ENCODE results near the gene ITGB3.
"Not testable (repeated sequence)": the region's sequence is repeated elsewhere in the genome, so short reads cannot be mapped to it uniquely, and the experiment has no call there.

ITGB3 gene

DNA sequence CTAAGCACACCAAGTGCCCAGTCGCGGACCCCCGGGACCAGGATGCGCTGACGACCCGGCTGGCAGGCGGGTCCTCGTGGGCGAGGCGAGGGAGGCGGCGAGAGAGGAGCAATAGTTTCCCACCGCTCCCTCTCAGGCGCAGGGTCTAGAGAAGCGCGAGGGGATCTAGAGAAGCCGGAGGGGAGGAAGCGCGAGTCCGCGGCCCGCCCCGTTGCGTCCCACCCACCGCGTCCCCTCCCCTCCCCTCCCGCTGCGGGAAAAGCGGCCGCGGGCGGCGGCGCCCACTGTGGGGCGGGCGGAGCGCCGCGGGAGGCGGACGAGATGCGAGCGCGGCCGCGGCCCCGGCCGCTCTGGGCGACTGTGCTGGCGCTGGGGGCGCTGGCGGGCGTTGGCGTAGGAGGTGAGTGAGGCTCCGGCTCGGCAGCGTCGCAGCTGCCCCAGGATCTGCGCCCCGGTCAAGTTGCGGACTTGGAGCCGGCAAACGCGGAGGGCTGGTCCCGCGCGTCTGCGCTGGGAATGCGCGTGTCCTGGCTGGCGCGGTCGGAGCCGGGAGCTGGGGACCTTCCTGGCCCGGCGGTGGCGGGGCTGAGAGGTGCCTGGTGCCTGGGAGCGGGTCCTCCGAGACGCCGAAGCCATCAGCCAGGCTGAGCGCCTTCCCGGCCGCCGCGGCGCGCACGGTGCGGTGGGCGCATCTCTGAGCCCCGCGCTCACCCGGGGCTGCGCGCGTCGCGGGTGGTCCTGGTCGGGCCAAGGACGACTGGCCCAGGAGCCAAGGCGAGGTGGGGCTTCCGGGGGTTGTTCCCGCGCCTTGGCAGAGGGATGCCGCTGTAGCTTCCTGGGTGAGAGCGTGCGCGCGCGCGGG, at the start of gene ITGB3:
ITGB3 (plus strand) TSS at position 287 of the 862 bp plus-strand sequence; CDS start at position 322, 35 bp downstream.
- no peak for DNase-seq (ENCODE audit: low read depth, low spot score)

DNA sequence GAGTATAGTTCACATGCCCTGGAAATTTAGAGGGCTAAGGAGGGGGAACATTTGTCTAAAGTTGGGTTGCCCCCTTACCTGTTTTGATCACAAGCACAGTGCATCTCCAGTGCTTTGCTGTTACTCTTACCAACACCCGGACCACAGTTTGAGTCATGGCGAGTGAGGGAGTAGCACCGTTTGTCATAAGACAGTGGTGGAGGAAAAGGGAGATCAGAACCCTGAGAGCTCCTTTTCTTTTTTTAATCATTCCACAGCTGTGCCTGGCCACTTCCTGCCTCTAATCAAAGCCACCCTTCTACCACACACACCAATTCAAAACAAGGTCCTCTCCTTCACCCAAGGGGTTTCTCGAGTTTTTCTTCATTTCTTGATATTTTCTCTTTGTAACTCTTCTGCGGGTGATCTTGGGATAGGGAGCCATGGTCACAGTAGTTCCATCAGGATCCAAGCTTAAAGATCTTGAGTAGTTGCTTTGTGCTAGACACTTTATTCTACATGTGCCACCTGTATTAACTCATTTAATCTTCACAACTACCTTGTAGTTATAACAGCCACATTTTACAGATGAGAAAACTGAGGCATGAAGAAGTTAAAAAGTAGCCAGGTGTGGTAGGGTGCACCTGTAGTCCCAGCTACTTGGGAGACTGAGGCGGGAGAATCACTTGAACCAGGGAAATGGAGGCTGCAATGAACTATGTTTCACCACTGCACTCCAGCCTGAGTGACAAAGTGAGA, 49.5 kb upstream of the ITGB3 start:
- no peak for DNase-seq (ENCODE audit: low read depth, low spot score)

DNA sequence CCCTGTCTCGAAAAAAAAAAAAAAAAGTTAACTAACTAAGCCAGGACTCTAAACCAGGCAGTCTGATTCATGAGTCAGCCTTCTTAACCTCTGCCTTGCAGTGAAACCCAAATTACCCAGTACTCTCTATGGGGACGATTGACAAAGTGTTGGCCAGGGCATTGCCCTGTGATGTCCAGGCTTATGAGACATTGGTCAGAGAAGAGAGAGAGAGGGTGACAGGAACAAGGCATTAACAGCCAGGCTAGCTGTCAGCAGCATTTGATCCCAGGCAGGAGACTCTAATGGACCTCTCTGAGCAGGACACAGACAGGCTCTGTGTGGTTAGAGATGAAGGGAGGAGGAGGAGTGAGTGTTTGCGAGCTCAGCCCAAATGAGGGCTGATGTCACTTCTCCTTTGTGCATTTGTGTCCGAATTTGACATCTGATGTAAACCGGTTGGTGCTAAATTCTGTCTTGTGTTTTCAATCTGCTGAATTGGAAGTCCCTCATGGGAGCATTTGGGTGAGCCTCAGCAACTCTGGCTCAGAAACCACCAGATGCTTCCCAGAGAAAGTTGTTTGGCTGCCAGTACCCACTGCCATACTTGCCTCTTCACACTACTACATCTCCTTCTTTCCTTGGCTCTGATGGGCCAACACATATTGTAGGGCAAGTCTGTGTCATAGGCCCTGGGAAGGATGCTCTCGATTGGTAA, 48.8 kb upstream of the ITGB3 start:
- DNase-seq (ENCODE audit: low read depth, low spot score), result no peak

DNA sequence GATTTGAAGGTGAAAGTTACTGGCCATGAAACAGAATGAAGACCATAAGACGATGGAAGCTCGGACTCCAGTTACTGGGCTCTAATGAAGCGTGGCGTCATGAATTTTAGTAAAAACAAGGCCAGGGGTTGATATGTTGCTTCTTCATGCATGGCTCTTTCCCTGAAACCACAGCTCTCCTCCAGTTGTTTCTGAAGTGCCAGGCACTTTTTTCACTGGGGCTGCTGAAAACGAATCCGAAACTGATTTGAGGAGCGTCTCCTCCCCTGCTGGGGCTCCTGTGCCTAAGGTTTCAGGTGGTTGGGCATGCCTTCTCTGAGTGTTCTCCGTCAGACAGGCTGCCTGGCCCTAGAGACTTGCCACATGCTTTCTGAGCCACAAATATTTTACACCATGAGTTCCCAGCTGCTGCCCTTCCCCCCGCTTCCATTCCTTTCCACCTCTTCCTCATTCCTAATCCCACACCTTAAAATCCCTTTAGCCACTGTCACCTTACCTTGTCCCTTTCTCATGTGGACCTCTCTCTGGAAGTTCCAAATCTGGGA, 48.1 kb upstream of the ITGB3 start:
- DNase-seq (ENCODE audit: low read depth, low spot score), result no peak

DNA sequence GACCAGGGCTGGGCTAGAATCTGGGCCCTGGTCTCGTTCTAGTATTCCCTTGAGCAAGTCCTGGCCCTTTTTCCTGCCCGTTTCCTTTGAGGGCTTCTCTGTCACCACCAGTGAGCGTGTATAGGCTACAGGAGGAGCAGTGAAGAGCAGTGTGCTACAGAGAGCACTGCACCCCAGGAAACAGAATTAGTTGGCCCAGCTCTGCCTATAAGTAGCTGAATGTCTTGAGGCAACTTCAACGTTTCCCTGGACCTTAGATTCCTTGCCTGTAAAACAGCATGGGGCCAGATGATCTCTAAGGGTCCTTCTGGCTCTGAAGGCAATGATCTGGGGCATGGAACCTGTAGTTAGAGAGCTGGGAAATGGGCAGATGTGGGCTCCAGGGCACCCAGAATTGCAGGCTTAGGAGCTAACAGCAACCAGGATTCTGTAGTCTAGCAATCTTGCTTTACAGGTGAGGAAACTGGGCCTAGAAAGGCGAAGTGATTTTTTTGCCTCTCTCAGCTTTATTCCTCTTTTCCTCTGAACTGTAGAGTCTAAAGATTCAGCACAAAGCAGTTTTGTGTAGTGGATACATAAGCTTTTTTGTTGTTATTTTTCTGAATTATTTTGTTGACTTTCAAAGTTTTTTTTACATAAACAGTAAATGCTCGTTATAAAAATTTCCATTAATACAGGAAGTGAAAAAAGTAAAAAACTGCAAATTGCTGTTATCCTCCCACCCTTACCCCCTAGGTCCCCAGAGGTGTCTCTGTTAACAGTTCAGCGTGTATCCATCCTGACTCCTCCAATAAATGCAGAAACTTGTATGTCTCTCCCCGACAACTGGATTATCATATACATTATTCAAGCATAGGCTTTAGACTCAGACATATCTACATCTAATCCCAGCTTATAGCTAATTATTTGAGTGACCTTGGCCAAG, 46.2 kb upstream of the ITGB3 start:
- DNase-seq (ENCODE audit: low read depth, low spot score), result no peak

DNA sequence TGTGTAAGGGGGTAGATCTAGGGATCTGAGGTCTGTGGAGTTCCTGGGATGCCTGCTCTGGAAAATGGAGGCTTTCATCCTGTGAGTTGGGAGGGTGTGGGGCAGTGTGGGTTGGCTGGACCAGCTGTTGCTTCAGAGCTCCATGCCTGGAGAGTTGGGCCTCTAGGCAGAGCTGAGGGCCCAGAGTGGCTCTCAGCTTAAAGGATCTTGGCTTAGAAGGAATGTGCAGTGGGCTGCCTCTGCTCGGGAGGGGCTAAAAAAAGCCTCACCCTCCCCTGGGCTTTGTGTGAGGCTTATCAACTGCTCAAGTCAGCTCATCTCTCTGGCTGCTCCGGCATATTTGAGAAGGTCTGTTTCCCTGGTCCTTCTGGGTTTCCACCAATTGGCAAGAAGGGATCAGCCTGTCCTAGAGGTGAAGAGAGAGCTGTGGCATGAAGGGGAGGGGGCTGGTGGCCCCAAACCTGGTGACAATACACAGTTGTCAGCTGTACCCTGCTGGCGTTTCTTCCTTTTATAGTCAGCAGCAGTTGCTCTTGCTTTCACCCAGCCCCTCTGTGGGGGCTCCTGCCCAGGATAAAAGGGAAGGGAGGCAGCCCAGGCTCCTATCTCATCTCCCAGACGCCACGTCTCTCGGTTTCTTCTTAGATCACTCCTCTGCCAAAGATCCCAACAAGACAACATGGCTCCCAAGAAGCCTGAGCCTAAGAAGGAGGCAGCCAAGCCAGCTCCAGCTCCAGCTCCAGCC, 44.7 kb upstream of the ITGB3 start, which contains the start of gene MYL4:
MYL4 (plus strand) TSS at position 605 of the 745 bp plus-strand sequence; CDS start at position 680, 75 bp downstream.
- no peak for DNase-seq (ENCODE audit: low read depth, low spot score)

DNA sequence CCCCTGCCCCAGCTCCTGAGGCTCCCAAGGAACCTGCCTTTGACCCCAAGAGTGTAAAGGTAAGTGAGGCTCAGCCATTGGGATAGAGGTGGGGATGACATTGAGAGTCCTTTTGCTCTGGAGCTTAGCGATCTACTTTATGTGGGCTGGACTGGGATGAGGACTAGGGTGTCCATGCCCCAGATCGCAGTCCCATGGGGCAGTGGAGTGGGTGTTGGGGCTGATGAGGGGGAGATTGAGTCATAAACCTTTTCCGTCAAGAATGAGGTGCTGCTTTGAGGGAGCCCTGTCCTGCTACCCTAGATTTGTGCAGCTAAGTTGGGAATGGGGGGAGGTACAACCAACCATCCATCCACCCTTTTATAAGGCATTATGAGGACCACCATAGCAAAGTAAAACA, 44.1 kb upstream of the ITGB3 start:
- DNase-seq (ENCODE audit: low read depth, low spot score), result no peak

DNA sequence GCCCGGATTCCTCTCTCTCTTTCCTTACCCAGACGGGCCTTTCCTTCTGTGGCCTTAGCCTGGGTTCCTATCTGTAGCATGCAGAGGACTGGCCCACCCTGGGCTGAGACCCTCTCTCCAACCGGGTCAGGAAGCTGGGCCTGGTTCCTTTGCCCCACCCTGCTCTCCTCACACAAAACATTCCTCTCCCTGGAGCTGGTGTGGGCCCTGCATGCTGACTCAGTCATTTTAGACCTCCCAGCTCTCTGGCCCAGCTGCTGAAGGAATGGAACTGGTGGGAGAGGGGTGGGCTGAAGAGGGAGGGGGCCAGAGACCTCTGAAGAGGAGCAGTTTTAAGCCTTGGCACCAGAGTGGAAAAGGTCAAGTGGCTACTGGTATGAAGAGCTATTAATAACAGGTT, 43.5 kb upstream of the ITGB3 start:
- no peak for DNase-seq (ENCODE audit: low read depth, low spot score)

DNA sequence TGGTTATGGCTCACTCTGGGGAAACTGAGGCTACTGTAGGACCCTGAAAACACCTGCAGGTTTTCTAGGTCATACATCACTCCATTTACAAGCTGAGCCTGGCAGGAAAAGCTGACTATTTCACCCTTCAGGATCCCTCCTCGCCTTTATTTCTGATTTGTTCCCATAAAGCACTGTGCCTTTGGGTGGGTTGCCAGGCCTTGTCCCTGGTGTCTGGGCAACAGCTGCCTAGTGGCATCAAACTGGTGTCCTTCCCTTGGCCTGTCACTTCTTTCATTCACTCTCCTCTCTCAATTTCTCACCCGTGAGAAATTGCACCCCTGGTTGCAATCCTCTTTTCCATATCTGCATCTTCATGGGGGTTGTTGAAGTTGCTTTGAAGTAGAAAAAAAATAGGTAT, 42.8 kb upstream of the ITGB3 start:
- no peak for DNase-seq (ENCODE audit: low read depth, low spot score)

DNA sequence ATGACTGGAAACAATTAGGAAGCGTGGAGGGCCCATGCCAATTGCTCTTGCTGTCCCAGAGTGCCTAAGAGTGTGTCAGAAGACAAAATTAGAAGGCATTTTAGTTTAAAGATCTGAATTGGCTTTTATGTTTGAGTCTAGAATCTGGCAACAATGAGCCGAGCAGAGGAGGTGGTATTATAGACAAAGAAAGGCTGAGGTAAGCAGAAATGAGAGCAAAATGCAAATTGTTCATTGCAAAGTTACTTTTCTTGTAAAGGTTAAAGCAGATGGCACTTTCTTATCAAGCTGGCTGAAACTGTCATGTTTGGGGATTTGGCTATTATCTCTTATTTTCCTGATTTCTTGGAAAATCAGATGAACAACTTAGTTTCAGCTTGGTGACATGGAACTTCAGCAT, 41.2 kb upstream of the ITGB3 start:
- DNase-seq (ENCODE audit: low read depth, low spot score), result no peak

DNA sequence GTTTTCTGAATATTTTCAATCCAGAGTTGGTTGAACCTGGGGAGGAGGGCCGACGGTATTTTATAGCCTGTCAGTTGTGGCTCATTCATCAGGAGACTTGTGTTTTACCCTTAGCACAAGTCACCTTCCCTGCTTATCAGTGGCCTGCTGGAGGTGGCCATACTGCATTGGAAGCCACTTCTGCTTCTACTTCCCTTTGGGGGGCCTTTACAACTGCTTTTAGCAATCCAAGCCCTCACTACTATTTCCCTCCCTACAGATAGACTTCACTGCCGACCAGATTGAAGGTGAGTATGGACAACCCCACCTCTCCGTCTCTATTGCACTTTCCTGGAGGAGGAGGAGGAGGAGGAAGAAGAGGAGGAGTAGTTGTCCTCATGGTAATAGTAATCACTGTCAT, 40.1 kb upstream of the ITGB3 start:
- no peak for DNase-seq (ENCODE audit: low read depth, low spot score)

DNA sequence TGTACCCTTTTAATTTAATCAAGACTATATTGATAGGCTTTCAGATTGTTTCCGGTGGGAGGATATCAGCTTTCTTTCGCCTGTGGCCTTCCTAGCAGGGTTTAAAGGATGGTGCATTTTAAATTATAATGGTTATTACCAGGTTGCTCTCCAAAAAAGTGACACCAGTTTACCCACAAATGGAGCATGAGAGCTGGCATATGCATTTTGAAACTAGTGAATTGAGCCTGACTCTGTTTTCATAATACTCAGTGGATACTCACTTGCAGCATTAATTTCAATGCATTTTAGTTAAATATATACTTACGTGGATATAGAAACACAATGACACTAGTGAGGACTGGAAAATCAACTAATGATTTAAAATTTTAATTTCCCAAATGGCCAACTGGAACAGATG, 38.7 kb upstream of the ITGB3 start:
- no peak for DNase-seq (ENCODE audit: low read depth, low spot score)

DNA sequence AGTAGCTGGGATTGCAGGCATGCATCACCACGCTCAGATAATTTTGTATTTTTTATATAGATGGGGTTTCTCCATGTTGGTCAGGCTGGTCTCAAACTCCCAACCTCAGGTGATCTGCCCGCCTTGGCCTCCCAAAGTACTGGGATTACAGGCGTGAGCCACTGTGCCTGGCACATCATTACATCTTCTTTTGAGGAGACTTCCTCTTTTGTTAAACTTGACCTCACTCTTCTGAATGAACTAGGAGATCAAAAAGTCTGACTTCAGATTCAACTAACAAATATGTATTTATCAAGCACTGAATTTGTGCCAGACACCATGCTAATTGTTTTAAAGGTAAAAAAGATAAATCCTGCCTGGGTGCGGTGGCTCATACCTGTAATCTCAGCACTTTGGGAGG, 36.8 kb upstream of the ITGB3 start:
- DNase-seq (ENCODE audit: low read depth, low spot score), result not testable (repeated sequence)

DNA sequence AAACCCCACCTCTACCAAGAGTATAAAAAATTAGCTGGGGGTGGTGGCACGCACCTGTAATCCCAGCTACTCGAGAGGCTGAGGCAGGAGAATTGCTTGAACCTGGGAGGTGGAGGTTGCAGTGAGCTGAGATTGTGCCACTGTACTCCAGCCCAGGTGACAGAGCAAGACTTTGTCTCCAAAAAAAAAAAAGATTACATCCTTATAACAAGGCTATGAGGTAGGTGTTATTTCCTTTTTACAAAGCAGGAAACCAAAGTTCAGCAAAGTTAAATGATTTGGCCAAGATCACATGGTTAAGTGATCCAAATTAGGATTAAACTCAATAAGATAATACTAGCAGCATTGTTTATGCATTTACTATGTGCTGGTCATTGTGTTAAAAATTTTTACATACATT, 36.3 kb upstream of the ITGB3 start:
- DNase-seq (ENCODE audit: low read depth, low spot score), result not testable (repeated sequence)

DNA sequence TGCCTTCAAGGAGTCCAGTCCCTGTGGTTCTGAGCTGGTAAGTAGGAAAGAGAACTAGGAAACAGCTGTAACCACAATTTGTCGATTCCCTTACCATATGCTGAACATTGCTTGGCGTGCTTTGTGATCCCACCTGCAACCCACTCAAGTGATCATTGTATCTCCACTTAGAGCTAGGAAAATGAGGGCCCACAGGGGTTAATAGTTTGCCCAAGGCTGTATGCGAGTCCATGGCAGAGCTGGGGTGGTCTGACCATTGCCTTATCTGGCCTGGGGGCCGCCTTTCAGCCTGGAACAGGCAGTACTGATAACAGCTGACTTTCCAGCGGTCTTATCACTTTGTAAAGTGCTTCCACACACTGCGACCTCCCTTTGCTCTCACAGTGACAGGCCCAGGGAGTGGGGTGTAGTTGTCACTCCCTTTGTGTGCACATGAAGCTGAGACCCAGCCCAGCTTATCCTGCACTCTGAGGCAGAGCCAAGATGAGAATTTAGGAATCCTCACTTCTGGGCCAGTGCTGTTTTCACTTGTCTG, 34.7 kb upstream of the ITGB3 start:
- no peak for DNase-seq (ENCODE audit: low read depth, low spot score)

DNA sequence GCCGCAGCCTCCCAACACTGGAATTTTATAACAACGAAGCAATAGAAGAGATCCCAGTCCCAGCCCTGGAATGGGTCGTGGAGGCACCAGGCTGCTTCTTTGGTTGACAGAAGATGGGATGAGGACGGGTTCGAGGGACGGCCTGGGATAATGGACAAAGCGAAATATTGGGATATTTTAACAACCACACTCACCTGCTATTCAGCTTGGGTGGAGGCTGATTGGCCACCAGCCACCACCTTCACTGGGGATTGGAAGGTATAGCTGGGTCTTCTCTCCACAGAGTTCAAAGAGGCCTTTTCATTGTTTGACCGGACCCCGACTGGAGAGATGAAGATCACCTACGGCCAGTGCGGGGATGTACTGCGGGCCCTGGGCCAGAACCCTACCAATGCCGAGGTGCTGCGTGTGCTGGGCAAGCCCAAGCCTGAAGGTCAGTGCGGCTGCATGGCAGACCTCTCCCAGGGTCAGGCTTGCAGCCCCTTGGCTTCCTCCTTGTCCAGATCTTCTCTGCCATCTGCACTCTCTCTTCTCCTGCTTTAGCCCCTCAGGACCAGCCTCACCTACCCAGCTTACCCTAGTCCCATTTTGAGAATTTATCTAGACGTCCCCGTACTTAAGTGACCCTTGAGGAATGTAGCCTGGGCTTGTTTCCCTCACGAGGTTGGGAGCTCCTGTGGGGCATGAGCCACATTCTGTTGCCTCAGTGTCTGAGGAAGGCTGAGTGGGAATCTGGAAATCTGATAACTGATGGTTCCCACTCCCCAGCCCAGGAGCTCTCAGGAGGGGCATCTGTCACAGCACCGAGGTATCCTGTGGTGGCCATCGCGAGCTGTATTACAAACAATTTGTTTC, 33.8 kb upstream of the ITGB3 start:
- DNase-seq (ENCODE audit: low read depth, low spot score), result no peak

DNA sequence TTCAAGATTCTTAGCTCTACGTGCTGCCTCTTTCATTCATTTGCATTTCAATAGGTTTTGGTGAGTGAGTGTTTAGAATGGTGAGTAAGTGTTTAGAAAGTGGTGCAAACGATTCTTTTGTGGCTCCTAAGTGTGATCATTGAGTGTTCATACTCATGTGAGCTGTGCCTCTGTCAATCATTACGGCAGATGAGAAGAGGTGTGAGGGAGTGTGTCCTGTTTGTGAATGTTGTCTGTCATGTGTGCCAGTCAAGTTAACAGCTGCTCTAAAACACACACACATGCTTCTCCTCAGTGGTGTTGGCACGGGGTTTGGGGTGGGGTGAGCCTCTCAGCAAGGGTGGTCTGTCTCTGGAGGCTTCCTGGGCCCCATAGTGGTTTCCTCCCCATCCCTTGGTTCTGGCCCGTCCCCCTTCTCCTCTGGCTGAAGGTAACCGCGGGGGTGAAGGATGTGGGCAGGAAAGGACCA, 33.1 kb upstream of the ITGB3 start:
- no peak for DNase-seq (ENCODE audit: low read depth, low spot score)

DNA sequence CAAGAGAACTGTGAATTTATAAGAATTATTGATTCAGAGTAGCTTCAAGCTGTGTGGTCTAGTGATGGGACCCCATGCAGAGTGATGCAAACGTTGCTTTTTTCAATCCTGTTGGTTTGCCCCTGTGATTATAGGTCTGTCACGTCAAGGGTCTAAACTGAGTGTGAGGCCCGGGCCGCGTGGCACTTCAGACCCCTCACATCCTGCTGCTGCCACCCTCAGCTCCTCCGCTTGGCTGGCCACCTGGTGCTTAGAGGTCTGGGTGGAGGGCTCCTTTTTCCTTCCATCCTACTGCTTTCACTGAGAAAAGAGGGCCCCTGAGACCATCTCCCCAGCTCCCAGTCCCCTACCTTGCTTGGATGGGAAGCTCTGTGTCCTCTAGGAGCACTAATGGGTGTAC, 32.5 kb upstream of the ITGB3 start:
- no peak for DNase-seq (ENCODE audit: low read depth, low spot score)

DNA sequence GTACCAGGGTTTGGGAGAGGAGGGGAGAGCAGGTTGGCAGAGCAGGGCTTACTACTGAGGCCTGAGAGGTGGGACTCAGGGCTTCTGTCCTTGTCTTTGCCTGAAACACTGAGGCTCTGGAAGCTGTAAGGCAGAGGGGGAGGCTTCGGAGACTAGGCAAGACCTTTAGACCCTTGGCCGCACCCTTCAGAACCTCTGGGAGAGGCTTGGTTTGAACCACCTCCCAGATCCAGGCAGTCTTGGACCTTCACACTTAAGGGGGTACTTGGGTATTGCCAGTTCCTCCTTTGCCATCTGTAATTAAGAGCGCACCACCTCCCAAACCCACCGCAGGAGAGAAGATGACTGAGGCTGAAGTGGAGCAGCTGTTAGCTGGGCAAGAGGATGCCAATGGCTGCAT, 31.6 kb upstream of the ITGB3 start:
- DNase-seq (ENCODE audit: low read depth, low spot score), result no peak
